Calu3 (cell line): ENCODE data around the gene TUBAL3. TPM values are rescaled to one million over a fixed set of nuclear protein-coding genes. Genes with fewer than 3 reads are reported as not detected.
"Not testable (repeated sequence)": the region's sequence is repeated elsewhere in the genome, so short reads cannot be mapped to it uniquely, and the experiment has no call there.

Experiments used
- BruUV-seq: library from RNA; stranded (reverse); fragments of 400-500 nt; replicated peaks from 2 replicates; lab custom pipeline; 2021; lab: Mats Ljungman, UMichigan
- CTCF ChIA-PET: fragments of 300-600 bp; sonication (Branson Sonifier 250); formaldehyde crosslinking; loops from one replicate; lab custom pipeline; 2022; ENCODE audit warnings: antibody characterized with exemption; lab: Charles Lee
- DNase-seq: peaks from one replicate; pipeline ENCODE4 v3.0.0; 2022
- H3K27ac Mint-ChIP-seq: one replicate; pipeline ENCODE4 v1.8.0; 2022; ENCODE audit warnings: mixed read lengths; ENCODE audit not compliant: unreplicated experiment
- H3K27me3 Mint-ChIP-seq: one replicate; pipeline ENCODE4 v1.8.0; 2022; ENCODE audit warnings: mixed read lengths; ENCODE audit not compliant: unreplicated experiment
- H3K36me3 Mint-ChIP-seq: one replicate; pipeline ENCODE4 v1.8.0; 2022; ENCODE audit warnings: mild to moderate bottlenecking, moderate library complexity, mixed read lengths; ENCODE audit not compliant: insufficient read depth, unreplicated experiment
- H3K4me1 Mint-ChIP-seq: one replicate; pipeline ENCODE4 v1.8.0; 2022; ENCODE audit warnings: mild to moderate bottlenecking, low read depth, mixed read lengths; ENCODE audit not compliant: unreplicated experiment
- H3K4me3 Mint-ChIP-seq: one replicate; pipeline ENCODE4 v1.8.0; 2022; ENCODE audit warnings: mild to moderate bottlenecking, low read depth, moderate library complexity, mixed read lengths; ENCODE audit not compliant: unreplicated experiment
- H3K9me3 Mint-ChIP-seq: one replicate; pipeline ENCODE4 v1.8.0; 2022; ENCODE audit warnings: low read depth, mixed read lengths; ENCODE audit not compliant: unreplicated experiment
- CTCF ChIP-seq: fragments of 200-600 bp; IDR thresholded peaks from one replicate; pipeline ENCODE4 v1.8.0; 2022; ENCODE audit warnings: antibody characterized with exemption; ENCODE audit not compliant: unreplicated experiment
- intact Hi-C: fragments of 100-400 bp; cut with micrococcal nuclease; formaldehyde crosslinking; loops from one replicate; pipeline ENCODE4 v1.10.0; 2022; ENCODE audit not compliant: unreplicated experiment
- total RNA-seq: library from RNA; stranded (reverse); gene quantifications from 2 replicates; pipeline ENCODE4 v1.2.3, GENCODE V29; 2022

Gene TUBAL3
- total RNA-seq, 1 experiment from 2014 or later = not detected

- DNase-seq = peak; percentile 25
- no peaks in the 10 kb centered on the region for H3K27me3 Mint-ChIP-seq
- no peak for TF ChIP-seq CTCF
- H3K9me3 Mint-ChIP-seq = peaks cover 8% of the 10 kb centered on the region
- CTCF ChIA-PET = interaction anchor here (0.5 kb wide), 1 partner anchor 305 kb away, joined by 7 read pairs; no protein-coding TSS in a partner anchor
- TSS peak; percentile 44 for BruUV-seq
- H3K36me3 Mint-ChIP-seq = no peaks in the 10 kb centered on the region
- H3K27ac Mint-ChIP-seq = no peak overlapping the region
- H3K4me1 Mint-ChIP-seq = no peaks in the 10 kb centered on the region
- intact Hi-C loops = no loop called here
- H3K4me3 Mint-ChIP-seq = no peak overlapping the region
Measured at GRCh38 chr10:5413012-5413938, 8.6 kb upstream of the TUBAL3 start.

- peak; percentile 93 for DNase-seq
- Mint-ChIP-seq H3K27ac (peak within 1 kb of the TSS; percentile 53), H3K27me3 (no peaks in the 10 kb centered on the region), H3K36me3 (no peaks in the 10 kb centered on the region), H3K4me1 (no peaks in the 10 kb centered on the region), H3K9me3 (peaks cover 3% of the 10 kb centered on the region), H3K4me3 (no peak within 1 kb of the TSS)
- CTCF ChIA-PET = no interaction called here
- intact Hi-C loops = no loop called here
- no peak for TF ChIP-seq CTCF
- BruUV-seq = no TSS peak
Measured at GRCh38 chr10:5412277-5412941, 7.8 kb upstream of the TUBAL3 start, which contains the start of gene NET1. Gene NET1, plus strand, starts transcription at chr10:5412557. Its CDS starts 136 bp downstream, at chr10:5412693.

- no peak for DNase-seq
- no peaks in the 10 kb centered on the region for H3K4me1 Mint-ChIP-seq
- H3K27ac Mint-ChIP-seq = peak overlapping the region; percentile 53
- CTCF ChIA-PET = interaction anchor here (0.7 kb wide), 1 partner anchor 10 kb away, joined by 3 read pairs; no protein-coding TSS in a partner anchor
- intact Hi-C loops = no loop called here
- H3K27me3 Mint-ChIP-seq = no peaks in the 10 kb centered on the region
- H3K4me3 Mint-ChIP-seq = no peak overlapping the region
- no TSS peak for BruUV-seq
- peaks cover 2% of the 10 kb centered on the region for H3K9me3 Mint-ChIP-seq
- no peaks in the 10 kb centered on the region for H3K36me3 Mint-ChIP-seq
- no peak for TF ChIP-seq CTCF
Measured at GRCh38 chr10:5411941-5412276, 7.3 kb upstream of the TUBAL3 start.

GRCh38 chr10:5410787-5411186 lies 6.2 kb upstream of the TUBAL3 start:
- H3K27ac Mint-ChIP-seq, H3K4me1 Mint-ChIP-seq, H3K4me3 Mint-ChIP-seq, BruUV-seq, DNase-seq, H3K9me3 Mint-ChIP-seq, intact Hi-C loops, CTCF ChIA-PET, H3K27me3 Mint-ChIP-seq, H3K36me3 Mint-ChIP-seq: not testable (repeated sequence)
